Endothelial cell of umbilical vein (primary cell): Measurements from ENCODE around the gene XIRP1. TPM values are rescaled to one million over a fixed set of nuclear protein-coding genes. Genes with fewer than 3 reads are reported as not detected.

Source experiments
- BruUV-seq: library from RNA; stranded (reverse); fragments of 400-500 nt; replicated peaks from 2 replicates; lab custom pipeline; 2021; lab: Mats Ljungman, UMichigan
- CTCF ChIA-PET: fragments of 300-600, 350-600 bp; sonication (Branson Sonifier 250); formaldehyde crosslinking; loops from one replicate; lab custom pipeline; 2021; ENCODE audit warnings: antibody characterized with exemption, inconsistent platforms; lab: Charles Lee
- POLR2A ChIA-PET: fragments of 300-600, 350-600 bp; sonication (Branson Sonifier 250); formaldehyde crosslinking; loops from one replicate; lab custom pipeline; 2021; ENCODE audit warnings: antibody characterized with exemption, inconsistent platforms; lab: Charles Lee
- DNase-seq: peaks from one replicate; pipeline ENCODE4 v3.0.0-alpha.2; 2011; ENCODE audit warnings: low read depth, low spot score
- FAIRE-seq: peaks from 2 replicates; lab custom pipeline; 2011; peaks lifted over from hg19 to GRCh38; lab: Jason Lieb, UNC
- H2AFZ ChIP-seq: 2 replicates; pipeline ENCODE4 v1.6.0; 2012; ENCODE audit warnings: low read depth, low read length, control low read depth, inconsistent platforms
- H3K27ac ChIP-seq: 2 replicates; pipeline ENCODE4 v1.5.1; 2011; ENCODE audit warnings: low read depth, mild to moderate bottlenecking, control low read depth, low read length, moderate library complexity; ENCODE audit not compliant: insufficient read depth
- H3K27me3 ChIP-seq, 2 experiments: 2 replicates each; pipeline versions ENCODE4 v1.6.0 to v1.6.1; 2011; ENCODE audit warnings: low read length in 2 of 2, mixed read lengths in 1 of 2; ENCODE audit not compliant: control insufficient read depth in 2 of 2, insufficient read depth in 2 of 2
- H3K36me3 ChIP-seq, 2 experiments: 2 replicates in 1 of 2; 3 replicates in 1 of 2; pipeline ENCODE4 v1.5.1; 2011; ENCODE audit warnings: low read length in 2 of 2, mild to moderate bottlenecking in 1 of 2, moderate library complexity in 1 of 2; ENCODE audit not compliant: control insufficient read depth in 2 of 2, insufficient read depth in 2 of 2; ENCODE audit errors: extremely low read depth in 1 of 2
- H3K4me1 ChIP-seq: 3 replicates; pipeline ENCODE4 v1.5.1; 2011; ENCODE audit warnings: mild to moderate bottlenecking, low read length; ENCODE audit not compliant: control insufficient read depth, insufficient read depth; ENCODE audit errors: extremely low read depth
- H3K4me2 ChIP-seq: 2 replicates; pipeline ENCODE4 v1.6.1; 2011; ENCODE audit warnings: low read length, control low read depth, mixed read lengths; ENCODE audit not compliant: insufficient read depth
- H3K4me3 ChIP-seq, 3 experiments: fragments of 200-600 bp in 1 of 3; sonication (generic), shearing (Covaris generic) in 1 of 3; replicated peaks in 1 of 3; 2 replicates each; pipeline ENCODE4 v1.5.1; 2011 to 2016; ENCODE audit warnings: control low read depth in 3 of 3, low read length in 3 of 3, mild to moderate bottlenecking in 2 of 3, inconsistent platforms in 1 of 3, low read depth in 1 of 3, moderate library complexity in 1 of 3; ENCODE audit not compliant: insufficient read depth in 1 of 3
- H3K79me2 ChIP-seq: 2 replicates; pipeline ENCODE4 v1.6.0; 2012; ENCODE audit warnings: low read length, inconsistent platforms; ENCODE audit not compliant: control insufficient read depth, insufficient read depth
- H3K9ac ChIP-seq: replicated peaks from 2 replicates; pipeline ENCODE3; 2011; ENCODE audit warnings: low read length, control low read depth; ENCODE audit not compliant: insufficient read depth; ENCODE audit errors: extremely low read depth
- H3K9me1 ChIP-seq: replicated peaks from 3 replicates; pipeline ENCODE4 v1.6.0; 2011; ENCODE audit warnings: mild to moderate bottlenecking, low read length; ENCODE audit not compliant: control insufficient read depth, insufficient read depth; ENCODE audit errors: extremely low read depth
- H3K9me3 ChIP-seq: replicated peaks from 2 replicates; pipeline ENCODE4 v1.5.1; 2012; ENCODE audit warnings: low read length, inconsistent platforms; ENCODE audit not compliant: control insufficient read depth, insufficient read depth
- H4K20me1 ChIP-seq: replicated peaks from 2 replicates; pipeline ENCODE3; 2011; ENCODE audit warnings: mild to moderate bottlenecking, low read length; ENCODE audit not compliant: control insufficient read depth, insufficient read depth; ENCODE audit errors: extremely low read depth
- EZH2 ChIP-seq: IDR thresholded peaks from 2 replicates; pipeline ENCODE4 v1.6.1; 2012; ENCODE audit warnings: borderline replicate concordance, low read depth, mild to moderate bottlenecking, moderate library complexity, low read length, inconsistent platforms; ENCODE audit not compliant: severe bottlenecking
- FOS ChIP-seq: IDR thresholded peaks from 2 replicates; pipeline ENCODE4 v1.6.1; 2011; ENCODE audit warnings: mild to moderate bottlenecking, low read length, moderate library complexity, borderline replicate concordance; ENCODE audit not compliant: insufficient read depth
- GATA2 ChIP-seq: IDR thresholded peaks from 2 replicates; pipeline ENCODE4 v1.7.0; 2011; ENCODE audit warnings: low read depth, mild to moderate bottlenecking, moderate library complexity, mixed read lengths, low read length; ENCODE audit not compliant: insufficient read length, insufficient read depth
- JUN ChIP-seq: IDR thresholded peaks from 2 replicates; pipeline ENCODE4 v1.6.1; 2011; ENCODE audit warnings: borderline replicate concordance, low read depth; ENCODE audit not compliant: insufficient read length, insufficient read depth
- MYC ChIP-seq: IDR thresholded peaks from one replicate; pipeline ENCODE4 v1.6.1; 2011; ENCODE audit warnings: mild to moderate bottlenecking, low read depth, low read length
- POLR2A ChIP-seq: IDR thresholded peaks from 2 replicates; pipeline ENCODE4 v1.6.1; 2012; ENCODE audit warnings: low read depth, mild to moderate bottlenecking, control low read depth, low read length
- POLR2AphosphoS5 ChIP-seq: IDR thresholded peaks from 2 replicates; pipeline ENCODE4 v1.6.1; 2012; ENCODE audit warnings: low read depth, mild to moderate bottlenecking, control low read depth, low read length, moderate library complexity; ENCODE audit not compliant: insufficient read depth
- dilution Hi-C: fragments of 300-500 bp; cut with MboI; formaldehyde crosslinking; loops from one replicate; pipeline ENCODE4 v1.15.0; 2019; ENCODE audit warnings: low sequenced_read_pairs; ENCODE audit not compliant: extremely low pct_ligation_motif_present
- intact Hi-C: fragments of 100-400 bp; cut with micrococcal nuclease; formaldehyde crosslinking; loops from one replicate; pipeline ENCODE4 v1.10.0; 2022
- microRNA-seq: library from miRNA; unstranded; fragments of <30 nt; microRNA quantifications from one replicate; pipeline ENCODE4 v1.2.0, GENCODE V29; 2021; ENCODE audit warnings: borderline number of aligned reads, borderline replicate concordance
- polyA plus RNA-seq, 4 experiments: library from polyadenylated mRNA; depleted of rRNA in 3 of 4; stranded (reverse) in 3 of 4; unstranded in 1 of 4; fragments of >200 nt; gene quantifications; 2 replicates each; pipeline versions ENCODE4 v1.2.1 to v1.2.3, GENCODE V29; 2011 to 2012; ENCODE audit warnings: missing spikeins in 1 of 4
- small RNA-seq: library from RNA; depleted of rRNA; stranded (forward); fragments of <200 nt; gene quantifications from one replicate; pipeline ENCODE3, GENCODE V24; 2012; ENCODE audit warnings: low replicate concordance, low read depth; ENCODE audit not compliant: insufficient read depth, insufficient read length
- total RNA-seq: library from RNA; stranded (reverse); gene quantifications from 2 replicates; pipeline ENCODE4 v1.2.3, GENCODE V29; 2021
- TF ChIP-seq, protein P1 (sequence below): IDR thresholded peaks from 2 replicates; pipeline ENCODE4 v1.6.1; 2011; ENCODE audit not compliant: insufficient read depth, insufficient read length
- TF ChIP-seq, protein P2 (sequence below), 2 donors: IDR thresholded peaks; 1 replicate in 1 of 2; 2 replicates in 1 of 2; pipeline ENCODE4 v1.5.1; 2011; ENCODE audit warnings: low read length in 2 of 2, mild to moderate bottlenecking in 2 of 2, moderate library complexity in 2 of 2, control low read depth in 1 of 2, inconsistent platforms in 1 of 2, low read depth in 1 of 2; ENCODE audit not compliant: insufficient read depth in 1 of 2; ENCODE audit errors: extremely low read depth in 1 of 2

Gene XIRP1
- total and polyA plus RNA-seq, 2 donors (not counting 3 experiments of a cell fraction or from before 2014, with no cell fraction given) = not detected

GRCh38 chr3:39133822-39134221 lies 58.6 kb downstream of the XIRP1 start:
- intact Hi-C loops = no loop called here
- H3K4me3 ChIP-seq = no peak overlapping the region
- H3K9me1 ChIP-seq = no peaks in the 10 kb centered on the region
- no peak overlapping the region for H3K9ac ChIP-seq
- ChIA-PET POLR2A (no interaction called here), CTCF (interaction anchor here (1.0 to 1.5 kb wide), 2 partner anchors 8 to 57 kb away, joined by 4 to 7 read pairs; no protein-coding TSS in a partner anchor)
- H2AFZ ChIP-seq = no peak overlapping the region
- DNase-seq (no peak), FAIRE-seq (no peak)
- H4K20me1 ChIP-seq = no peaks in the 10 kb centered on the region
- H3K4me2 ChIP-seq = no peak overlapping the region
- H3K27me3 ChIP-seq = no peaks in the 10 kb centered on the region
- TF ChIP-seq JUN (no peak), MYC (no peak), POLR2AphosphoS5 (no peak), EZH2 (no peak), FOS (no peak), GATA2 (no peak), POLR2A (no peak)
- TF ChIP-seq, protein P1, sequence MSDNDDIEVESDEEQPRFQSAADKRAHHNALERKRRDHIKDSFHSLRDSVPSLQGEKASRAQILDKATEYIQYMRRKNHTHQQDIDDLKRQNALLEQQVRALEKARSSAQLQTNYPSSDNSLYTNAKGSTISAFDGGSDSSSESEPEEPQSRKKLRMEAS = no peak
- TF ChIP-seq, protein P2, sequence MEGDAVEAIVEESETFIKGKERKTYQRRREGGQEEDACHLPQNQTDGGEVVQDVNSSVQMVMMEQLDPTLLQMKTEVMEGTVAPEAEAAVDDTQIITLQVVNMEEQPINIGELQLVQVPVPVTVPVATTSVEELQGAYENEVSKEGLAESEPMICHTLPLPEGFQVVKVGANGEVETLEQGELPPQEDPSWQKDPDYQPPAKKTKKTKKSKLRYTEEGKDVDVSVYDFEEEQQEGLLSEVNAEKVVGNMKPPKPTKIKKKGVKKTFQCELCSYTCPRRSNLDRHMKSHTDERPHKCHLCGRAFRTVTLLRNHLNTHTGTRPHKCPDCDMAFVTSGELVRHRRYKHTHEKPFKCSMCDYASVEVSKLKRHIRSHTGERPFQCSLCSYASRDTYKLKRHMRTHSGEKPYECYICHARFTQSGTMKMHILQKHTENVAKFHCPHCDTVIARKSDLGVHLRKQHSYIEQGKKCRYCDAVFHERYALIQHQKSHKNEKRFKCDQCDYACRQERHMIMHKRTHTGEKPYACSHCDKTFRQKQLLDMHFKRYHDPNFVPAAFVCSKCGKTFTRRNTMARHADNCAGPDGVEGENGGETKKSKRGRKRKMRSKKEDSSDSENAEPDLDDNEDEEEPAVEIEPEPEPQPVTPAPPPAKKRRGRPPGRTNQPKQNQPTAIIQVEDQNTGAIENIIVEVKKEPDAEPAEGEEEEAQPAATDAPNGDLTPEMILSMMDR (IDR thresholded peaks at IDR 0.05; ENCODE audit: extremely low read depth in 1 of 2, insufficient read depth in 1 of 2, low read depth in 1 of 2, low read length in 2 of 2) = no peak
- H3K4me1 ChIP-seq = peaks cover 9% of the 10 kb centered on the region
- H3K79me2 ChIP-seq = no peaks in the 10 kb centered on the region
- BruUV-seq = no TSS peak
- H3K27ac ChIP-seq = no peak overlapping the region
- no peaks in the 10 kb centered on the region for H3K9me3 ChIP-seq
- H3K36me3 ChIP-seq = peaks cover 0 to 3% of the 10 kb centered on the region in 2 experiments
- dilution Hi-C loops = no loop called here

Small RNA genes within 50 kb of the gene (microRNA-seq; reads per million reads assigned to microRNA genes)
- gene MIR6822 = not detected

Small RNA genes within 50 kb of the gene (small RNA-seq; reads per million reads assigned to genes)
- gene RF00017 = not detected

Other genes starting within 250 kb of the XIRP1 start
- gene SCN11A, start 140.7 kb downstream of the XIRP1 start, total RNA-seq = 0.07 TPM in 1 of 2 replicates, not detected in the other
- gene SCN11A, start 140.7 kb downstream of the XIRP1 start, polyA plus RNA-seq = 0.05 and 0.06 TPM in 2 replicates
- gene WDR48, start 140.6 kb downstream of the XIRP1 start, total RNA-seq = 25.3 and 31.2 TPM in 2 replicates
- 11.5 and 13.7 TPM in 2 replicates for gene WDR48, start 140.6 kb downstream of the XIRP1 start, polyA plus RNA-seq
- 68.0 and 74.7 TPM in 2 replicates for gene GORASP1, start 85.0 kb downstream of the XIRP1 start, total RNA-seq
- 62.5 and 68.0 TPM in 2 replicates for gene GORASP1, start 85.0 kb downstream of the XIRP1 start, polyA plus RNA-seq
- 6.3 and 7.8 TPM in 2 replicates for gene TTC21A, start 84.9 kb downstream of the XIRP1 start, total RNA-seq
- 4.7 and 4.8 TPM in 2 replicates for gene TTC21A, start 84.9 kb downstream of the XIRP1 start, polyA plus RNA-seq
- gene CSRNP1, start 39.0 kb downstream of the XIRP1 start, total RNA-seq = 13.2 and 14.9 TPM in 2 replicates
- gene CSRNP1, start 39.0 kb downstream of the XIRP1 start, polyA plus RNA-seq = 26.5 and 33.7 TPM in 2 replicates
- not detected in 2 replicates for gene CX3CR1, start 87.4 kb upstream of the XIRP1 start, total RNA-seq
- gene CX3CR1, start 87.4 kb upstream of the XIRP1 start, polyA plus RNA-seq = not detected in 2 replicates
- gene CCR8, start 137.1 kb upstream of the XIRP1 start, total RNA-seq = not detected in 2 replicates
- not detected in 2 replicates for gene CCR8, start 137.1 kb upstream of the XIRP1 start, polyA plus RNA-seq
- gene SLC25A38, start 190.8 kb upstream of the XIRP1 start, total RNA-seq = 16.0 and 20.0 TPM in 2 replicates
- 26.1 and 31.1 TPM in 2 replicates for gene SLC25A38, start 190.8 kb upstream of the XIRP1 start, polyA plus RNA-seq
- gene RPSA, start 214.1 kb upstream of the XIRP1 start, total RNA-seq = 1,060 and 1,357 TPM in 2 replicates
- 3,418 and 3,687 TPM in 2 replicates for gene RPSA, start 214.1 kb upstream of the XIRP1 start, polyA plus RNA-seq